Hematopoietic multipotent progenitor cell treated with erythropoietin and hydrocortisone succinate and interleukin-3 and kit ligand, for 15 days (in vitro differentiated cells): ENCODE results near the gene TEX50.
A peak's percentile ranks its signal among the peaks of the same experiment; 100 is the strongest.
"Not testable (repeated sequence)": the region's sequence is repeated elsewhere in the genome, so short reads cannot be mapped to it uniquely, and the experiment has no call there.

Experiments used
- DNase-seq: peaks from one replicate; pipeline ENCODE4 v3.0.0-alpha.2; 2015; ENCODE audit warnings: low spot score

The TEX50 gene

GRCh38 chr1:173635116-173635515, at the start of gene TEX50:
TSS of gene TEX50 (plus strand) at chr1:173635338. CDS start at chr1:173635522, 184 bp downstream.
- no peak for DNase-seq

- no peak for DNase-seq
Measured at GRCh38 chr1:173590557-173590956, 44.6 kb upstream of the TEX50 start.

GRCh38 chr1:173591138-173591537, 44.0 kb upstream of the TEX50 start:
- DNase-seq: not testable (repeated sequence)

GRCh38 chr1:173596097-173596825, 38.9 kb upstream of the TEX50 start:
- no peak for DNase-seq

GRCh38 chr1:173601588-173601987, 33.5 kb upstream of the TEX50 start:
- DNase-seq: no peak

- DNase-seq: no peak
Measured at GRCh38 chr1:173603056-173603591, 32.0 kb upstream of the TEX50 start, which contains the start of gene SLC9C2. TSS of gene SLC9C2 (minus strand) at chr1:173603072. CDS start at chr1:173601776, 1,296 bp downstream.

- no peak for DNase-seq
Measured at GRCh38 chr1:173608503-173609216, 26.5 kb upstream of the TEX50 start.

- not testable (repeated sequence) for DNase-seq
Measured at GRCh38 chr1:173613086-173613485, 22.1 kb upstream of the TEX50 start.

- DNase-seq: no peak
Measured at GRCh38 chr1:173616859-173617258, 18.3 kb upstream of the TEX50 start.

GRCh38 chr1:173627269-173627668, 7.9 kb upstream of the TEX50 start:
- DNase-seq: no peak

GRCh38 chr1:173628888-173629287, 6.2 kb upstream of the TEX50 start:
- peak; percentile 21 for DNase-seq

- not testable (repeated sequence) for DNase-seq
Measured at GRCh38 chr1:173637236-173638042, 2.3 kb downstream of the TEX50 start.

- DNase-seq: no peak
Measured at GRCh38 chr1:173638043-173639021, 3.2 kb downstream of the TEX50 start.

- no peak for DNase-seq
Measured at GRCh38 chr1:173639102-173639501, 4.0 kb downstream of the TEX50 start.

- DNase-seq: not testable (repeated sequence)
Measured at GRCh38 chr1:173642450-173643139, 7.5 kb downstream of the TEX50 start.

- no peak for DNase-seq
Measured at GRCh38 chr1:173646656-173647055, 11.5 kb downstream of the TEX50 start.

GRCh38 chr1:173648880-173649605, 13.9 kb downstream of the TEX50 start:
- DNase-seq: no peak

- no peak for DNase-seq
Measured at GRCh38 chr1:173660306-173660705, 25.2 kb downstream of the TEX50 start.

GRCh38 chr1:173661271-173661670, 26.1 kb downstream of the TEX50 start:
- DNase-seq: no peak

- no peak for DNase-seq
Measured at GRCh38 chr1:173661763-173662162, 26.6 kb downstream of the TEX50 start.
